H1 (cell line): Measurements from ENCODE around the gene LARGE2. TPM values are rescaled to one million over a fixed set of nuclear protein-coding genes. Genes with fewer than 3 reads are reported as not detected.

ENCODE experiments used
- polyA plus RNA-seq, 7 experiments: library from polyadenylated mRNA; depleted of rRNA in 3 of 7; stranded (reverse) in 5 of 7; unstranded in 2 of 7; fragments of >200 nt in 5 of 7; fragments of 200-250 nt in 2 of 7; gene quantifications; 1 replicate in 5 of 7; 2 replicates in 1 of 7; 4 replicates in 1 of 7; pipeline versions ENCODE4 v1.2.1 to v1.2.3, GENCODE V29; 2011 to 2013; ENCODE audit warnings: missing spikeins in 2 of 7, mixed read lengths in 2 of 7
- total RNA-seq: library from RNA; stranded (reverse); fragmentation: NEBNext Ultra II Directional; extraction: Animal tissue kit (Norgen Biotek cat#: 25700); gene quantifications from 2 replicates; pipeline ENCODE4 v1.2.1, GENCODE V29; 2021
- TF ChIP-seq, protein P1 (sequence below): IDR thresholded peaks from 2 replicates; pipeline ENCODE4 v1.6.1; 2011; ENCODE audit warnings: low read depth, mild to moderate bottlenecking, low read length; ENCODE audit not compliant: insufficient read depth

Gene LARGE2
- total and polyA plus RNA-seq, 2 of the 8 experiments (the other 6 are each of a cell fraction or from before 2014, with no cell fraction given), result 111 to 137 TPM

DNA sequence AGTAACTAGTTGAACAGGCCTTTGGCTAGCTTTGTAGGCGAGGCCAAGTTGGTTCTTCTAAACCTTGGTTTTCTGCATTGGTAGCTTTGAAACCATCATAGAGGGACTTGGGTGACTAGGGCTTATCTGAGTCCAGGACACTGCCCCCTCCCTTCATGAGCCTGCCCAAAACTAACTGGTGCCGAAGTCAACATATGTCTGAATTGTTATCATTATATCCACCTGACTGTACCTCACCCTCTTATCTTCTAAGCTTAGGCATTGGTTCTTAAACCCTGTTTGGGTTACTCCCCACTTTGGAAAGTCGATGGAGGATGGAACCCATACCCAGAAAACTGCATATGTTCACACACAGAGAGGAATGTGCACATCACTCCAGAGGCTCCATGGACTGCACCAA lies 44.6 kb upstream of the LARGE2 start (continued):
- TF ChIP-seq, protein P1, sequence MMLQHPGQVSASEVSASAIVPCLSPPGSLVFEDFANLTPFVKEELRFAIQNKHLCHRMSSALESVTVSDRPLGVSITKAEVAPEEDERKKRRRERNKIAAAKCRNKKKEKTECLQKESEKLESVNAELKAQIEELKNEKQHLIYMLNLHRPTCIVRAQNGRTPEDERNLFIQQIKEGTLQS, result no peak
